GM12874 (cell line): ENCODE results near the gene WNT2B.

Experiments
- TF ChIP-seq, protein P1 (sequence below): IDR thresholded peaks from 2 replicates; pipeline ENCODE4 v1.5.1; 2011; ENCODE audit warnings: low read depth, mild to moderate bottlenecking, control low read depth, low read length, moderate library complexity; ENCODE audit not compliant: insufficient read depth

The WNT2B gene

DNA sequence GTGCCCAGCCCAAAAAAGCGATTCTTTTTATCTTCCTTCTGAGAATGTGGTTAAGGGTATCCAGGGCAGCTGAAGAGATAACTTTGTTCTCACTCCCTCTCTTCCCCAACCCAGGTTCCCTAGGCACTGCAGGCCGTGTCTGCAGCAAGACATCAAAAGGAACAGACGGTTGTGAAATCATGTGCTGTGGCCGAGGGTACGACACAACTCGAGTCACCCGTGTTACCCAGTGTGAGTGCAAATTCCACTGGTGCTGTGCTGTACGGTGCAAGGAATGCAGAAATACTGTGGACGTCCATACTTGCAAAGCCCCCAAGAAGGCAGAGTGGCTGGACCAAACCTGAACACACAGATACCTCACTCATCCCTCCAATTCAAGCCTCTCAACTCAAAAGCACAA, 11.4 kb downstream of the WNT2B start:
- TF ChIP-seq, protein P1, sequence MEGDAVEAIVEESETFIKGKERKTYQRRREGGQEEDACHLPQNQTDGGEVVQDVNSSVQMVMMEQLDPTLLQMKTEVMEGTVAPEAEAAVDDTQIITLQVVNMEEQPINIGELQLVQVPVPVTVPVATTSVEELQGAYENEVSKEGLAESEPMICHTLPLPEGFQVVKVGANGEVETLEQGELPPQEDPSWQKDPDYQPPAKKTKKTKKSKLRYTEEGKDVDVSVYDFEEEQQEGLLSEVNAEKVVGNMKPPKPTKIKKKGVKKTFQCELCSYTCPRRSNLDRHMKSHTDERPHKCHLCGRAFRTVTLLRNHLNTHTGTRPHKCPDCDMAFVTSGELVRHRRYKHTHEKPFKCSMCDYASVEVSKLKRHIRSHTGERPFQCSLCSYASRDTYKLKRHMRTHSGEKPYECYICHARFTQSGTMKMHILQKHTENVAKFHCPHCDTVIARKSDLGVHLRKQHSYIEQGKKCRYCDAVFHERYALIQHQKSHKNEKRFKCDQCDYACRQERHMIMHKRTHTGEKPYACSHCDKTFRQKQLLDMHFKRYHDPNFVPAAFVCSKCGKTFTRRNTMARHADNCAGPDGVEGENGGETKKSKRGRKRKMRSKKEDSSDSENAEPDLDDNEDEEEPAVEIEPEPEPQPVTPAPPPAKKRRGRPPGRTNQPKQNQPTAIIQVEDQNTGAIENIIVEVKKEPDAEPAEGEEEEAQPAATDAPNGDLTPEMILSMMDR, result no peak

DNA sequence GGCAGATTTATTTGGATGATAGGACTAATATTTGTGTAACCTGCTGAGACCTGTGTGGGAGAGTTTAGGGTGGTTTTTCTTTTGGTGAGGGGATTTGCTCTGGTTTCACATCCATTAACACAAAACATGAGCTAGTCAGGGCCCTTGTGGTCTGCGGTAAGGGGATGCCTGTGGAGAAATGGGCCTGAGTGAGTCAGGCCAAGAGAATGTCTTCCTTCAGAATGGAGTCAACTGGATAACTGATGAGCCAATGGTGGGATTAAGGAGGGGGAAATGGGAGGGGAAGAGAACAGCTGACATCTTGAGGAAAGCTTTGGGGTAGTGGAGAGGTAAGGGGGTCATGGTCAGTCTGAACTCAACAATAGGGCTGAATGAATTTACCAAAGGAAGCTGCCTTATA, 13.9 kb downstream of the WNT2B start:
- TF ChIP-seq, protein P1, result no peak

DNA sequence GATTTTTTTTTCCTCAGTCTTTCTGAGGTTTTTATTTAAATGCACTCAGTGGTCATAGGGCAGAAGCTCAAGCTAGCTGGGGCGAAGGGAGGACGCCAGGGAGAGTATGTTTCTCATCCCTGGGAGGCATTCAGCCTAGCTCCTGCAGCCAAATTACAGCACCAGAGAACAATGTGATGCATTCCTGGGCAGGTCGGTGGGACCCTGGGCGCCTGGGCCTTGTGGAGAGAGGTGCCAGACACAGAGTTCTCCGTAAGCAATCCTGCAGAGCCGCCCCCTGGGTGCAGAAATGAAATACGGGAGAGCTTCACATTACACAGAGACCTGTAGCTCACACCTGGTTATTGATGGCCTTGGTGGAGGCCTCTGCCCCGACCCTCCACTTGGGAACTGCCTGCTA, 15.5 kb downstream of the WNT2B start:
- TF ChIP-seq, protein P1, result no peak

DNA sequence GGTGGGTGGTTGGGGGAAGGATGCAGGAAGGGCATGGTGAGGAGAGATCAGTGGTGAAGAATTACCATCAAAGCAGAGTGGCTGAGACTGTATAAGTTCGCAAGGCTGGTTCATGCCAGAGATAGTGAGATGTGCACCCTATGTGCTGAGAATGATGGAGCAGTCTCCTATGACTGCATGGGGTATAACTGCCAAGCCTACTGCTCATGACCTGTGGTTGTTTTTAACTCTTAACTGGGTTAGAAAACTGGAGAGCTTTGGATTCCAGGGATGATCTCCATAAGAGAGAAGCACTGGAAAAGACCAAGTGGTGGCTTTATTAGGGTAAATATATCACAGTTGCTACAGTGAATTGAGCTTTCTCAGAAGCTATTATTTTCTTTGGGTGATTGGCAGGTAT, 16.2 kb downstream of the WNT2B start:
- TF ChIP-seq, protein P1, result no peak

DNA sequence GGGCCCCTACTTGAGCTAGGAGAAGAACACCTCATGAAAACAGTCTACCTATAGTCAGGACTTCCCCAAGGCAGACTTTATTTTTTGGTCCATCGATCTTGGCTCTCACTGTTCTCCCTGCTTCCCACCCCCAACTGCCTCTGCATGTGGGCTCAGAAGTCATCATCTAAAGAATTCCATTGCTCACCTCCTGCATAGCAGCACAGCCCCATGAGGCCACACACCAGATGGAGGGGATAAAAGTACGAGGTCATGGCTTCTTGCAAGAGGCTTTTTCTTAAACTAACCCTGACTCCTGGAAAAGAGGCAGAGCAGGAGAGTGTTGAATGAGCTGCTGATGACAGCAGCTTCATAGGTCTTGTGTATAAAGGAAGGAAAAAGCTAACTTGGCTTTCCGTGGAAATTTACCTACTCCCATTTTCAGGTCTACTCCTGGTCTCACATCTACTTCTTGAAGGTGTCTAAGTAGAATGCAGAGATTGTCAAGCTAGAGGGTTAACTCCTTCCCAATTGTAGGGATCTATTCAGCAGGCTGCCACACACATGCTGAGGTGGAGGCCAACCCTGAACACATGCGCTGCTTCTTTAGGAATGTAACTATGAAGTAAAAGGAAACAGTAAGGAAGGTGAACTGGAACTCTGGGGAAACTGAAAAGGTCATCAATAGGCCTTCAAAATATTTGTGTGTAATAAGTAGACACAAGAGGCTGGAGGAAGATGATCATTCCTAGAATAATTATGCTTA, 18.7 kb downstream of the WNT2B start:
- TF ChIP-seq, protein P1, result no peak

DNA sequence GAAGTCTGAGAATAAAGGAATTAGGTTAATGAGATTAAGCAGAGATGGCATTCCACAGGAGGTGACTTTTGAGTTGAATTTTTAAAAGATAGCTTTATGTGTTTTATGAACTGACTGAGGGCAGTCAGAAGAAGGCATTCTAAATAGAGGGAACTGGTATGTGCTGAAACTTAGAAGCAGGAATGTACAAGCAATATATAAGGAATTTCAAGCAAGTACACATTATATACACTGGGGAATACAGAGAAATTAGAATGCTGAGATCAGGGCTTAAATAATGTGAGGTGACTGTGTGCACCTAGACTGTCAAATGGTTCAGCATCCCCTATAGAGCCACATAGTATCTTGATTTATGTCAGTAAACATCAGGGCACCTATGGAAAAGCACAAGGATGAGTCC, 19.3 kb downstream of the WNT2B start:
- TF ChIP-seq, protein P1, result no peak

DNA sequence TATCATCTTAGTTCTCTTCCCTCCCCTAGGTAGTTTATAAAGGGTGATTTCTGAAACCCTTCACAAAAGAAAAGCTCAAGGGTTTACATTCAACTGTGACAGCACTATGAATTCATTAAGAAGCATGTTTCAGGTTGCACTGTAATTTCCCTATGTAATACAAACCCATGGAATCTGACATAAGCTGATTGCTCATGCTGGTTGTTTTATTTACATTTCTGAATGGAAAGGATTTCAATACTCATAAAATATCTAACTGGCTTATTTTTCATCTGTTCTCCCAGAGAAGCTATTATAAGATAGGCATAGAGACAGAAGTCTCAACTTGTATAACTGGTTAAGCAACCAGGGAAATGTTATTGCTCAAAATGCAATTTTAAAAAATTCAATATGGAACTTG, 20.5 kb downstream of the WNT2B start:
- TF ChIP-seq, protein P1, result no peak
